HG03064 (cell line): ENCODE data around the gene SYT2.

ENCODE experiments used
- ATAC-seq: cut with Tn5 transposase; IDR thresholded peaks from one replicate; pipeline ENCODE4 v1.9.1; 2021; ENCODE audit warnings: low read depth; ENCODE audit not compliant: unreplicated experiment

Gene SYT2

DNA sequence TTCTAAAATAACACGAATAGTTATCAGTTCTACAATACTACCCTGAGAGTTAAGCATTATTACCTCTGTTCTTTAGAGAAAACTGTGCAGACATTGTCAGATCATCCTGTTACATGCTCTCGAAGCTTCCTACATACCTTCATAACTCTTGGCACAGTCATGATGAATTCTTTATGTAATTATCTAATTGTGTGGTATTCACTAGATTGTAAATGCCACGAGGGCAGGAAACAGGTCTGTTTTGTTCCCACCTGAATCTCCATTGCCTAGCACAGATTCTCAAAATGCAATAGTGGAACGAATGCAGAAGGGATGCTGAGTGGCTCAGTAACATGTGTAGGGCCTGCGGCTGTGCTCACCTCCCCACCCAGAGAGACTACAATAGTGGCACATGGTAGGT lies 3.4 kb downstream of the SYT2 start:
- no peak for ATAC-seq

GRCh38 chr1:202704601-202705000 lies 5.7 kb downstream of the SYT2 start:
- no peak for ATAC-seq

DNA sequence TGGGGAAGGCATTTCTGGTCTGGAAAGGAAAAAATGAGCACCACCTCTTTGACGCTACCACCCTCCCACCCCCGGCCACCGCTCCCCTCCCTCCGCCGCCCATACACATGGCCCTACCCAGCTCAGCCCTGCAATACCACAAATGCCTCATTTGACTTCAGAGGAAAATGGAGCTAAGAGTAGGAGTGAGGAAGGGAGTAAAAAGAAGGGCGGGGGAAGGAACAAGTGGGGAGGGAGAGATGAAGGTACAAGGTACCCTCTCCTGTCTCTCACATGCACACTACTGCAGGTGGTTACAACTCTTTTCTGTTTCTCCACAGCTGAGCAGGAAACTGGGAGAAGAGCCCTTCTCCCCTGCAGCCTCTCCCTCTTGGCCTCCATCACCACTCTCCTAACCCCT lies 7.1 kb downstream of the SYT2 start:
- no peak for ATAC-seq

DNA sequence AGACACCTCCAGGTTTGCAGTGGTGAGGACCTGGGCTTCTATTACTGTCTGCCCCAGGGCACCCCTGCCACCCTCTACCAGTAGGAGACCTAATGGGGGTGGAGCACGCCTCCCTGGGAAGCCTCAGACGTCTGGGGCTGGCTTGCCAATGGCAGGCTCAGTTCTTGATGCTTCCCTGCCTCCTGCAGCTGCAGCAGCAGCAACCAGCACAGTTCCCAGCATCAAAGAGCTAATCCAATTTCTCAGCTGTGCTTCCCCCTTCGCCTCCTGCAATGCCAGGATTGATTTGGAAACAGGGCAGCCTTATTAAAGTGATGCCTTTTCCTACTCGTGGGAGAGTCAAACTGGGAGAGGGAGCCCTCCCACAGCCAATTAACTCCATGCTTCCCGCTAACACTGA lies 8.2 kb downstream of the SYT2 start:
- no peak for ATAC-seq

DNA sequence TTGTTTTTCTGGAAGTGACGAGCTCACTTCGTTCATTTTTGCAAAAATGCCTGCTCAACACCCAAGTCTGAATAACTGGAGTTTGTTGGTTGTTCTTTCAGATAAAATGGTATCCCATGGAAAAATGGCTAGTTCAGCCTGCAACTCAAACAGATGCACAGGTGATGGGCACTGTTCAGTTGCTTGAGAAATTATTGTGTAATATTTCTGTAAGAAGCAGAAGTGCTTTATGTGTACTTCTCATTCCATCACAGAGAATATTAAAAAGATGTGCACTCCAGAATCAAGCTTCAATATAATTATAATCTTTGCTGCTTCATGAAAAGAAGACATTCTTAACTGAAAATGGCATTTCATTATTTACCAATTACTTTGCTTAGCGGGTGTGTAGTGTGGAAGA lies 9.1 kb downstream of the SYT2 start:
- no peak for ATAC-seq

DNA sequence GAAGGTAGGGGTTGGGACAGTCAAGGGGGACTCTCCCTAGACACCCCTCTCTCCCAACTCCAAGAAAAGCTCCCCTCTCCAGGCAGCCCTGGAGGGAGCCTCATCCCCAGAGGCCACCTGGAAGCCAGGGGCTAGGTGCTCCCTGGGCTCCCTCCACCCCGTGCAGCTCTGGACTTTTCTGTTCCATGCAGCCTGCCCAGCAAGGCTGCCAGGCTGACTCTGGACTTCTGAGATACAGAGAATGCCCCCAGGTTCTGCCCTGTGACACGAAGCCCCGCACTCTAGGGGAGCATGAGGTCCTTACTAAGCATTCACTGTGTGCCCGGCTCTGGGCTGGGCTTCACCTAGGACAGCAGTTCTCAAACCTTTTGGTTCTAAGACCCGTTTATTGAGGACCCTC lies 10.2 kb downstream of the SYT2 start:
- ATAC-seq: no peak

DNA sequence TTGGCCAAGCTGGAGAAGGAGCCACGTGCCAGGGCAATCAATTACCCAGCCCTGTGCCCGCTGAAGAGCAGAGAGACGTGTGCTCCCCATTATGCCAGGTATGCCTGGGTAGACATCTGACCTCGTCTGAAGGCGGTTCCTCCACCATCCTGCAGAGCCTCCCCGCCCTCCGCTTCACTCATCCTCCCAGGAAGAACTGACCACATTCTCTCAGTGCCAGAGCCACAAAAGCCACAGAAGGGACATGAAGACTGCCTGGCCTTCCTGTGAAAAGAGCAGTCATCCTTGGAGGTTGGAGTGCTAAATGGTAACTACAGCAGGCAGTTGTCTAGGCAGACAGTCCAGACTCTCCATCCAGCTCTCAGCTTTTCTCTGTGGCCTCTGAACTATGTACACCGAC lies 12.0 kb downstream of the SYT2 start:
- ATAC-seq: no peak

- ATAC-seq: no peak
Measured at GRCh38 chr1:202697038-202697437, 13.2 kb downstream of the SYT2 start.

GRCh38 chr1:202694314-202694713 lies 15.9 kb downstream of the SYT2 start:
- no peak for ATAC-seq

DNA sequence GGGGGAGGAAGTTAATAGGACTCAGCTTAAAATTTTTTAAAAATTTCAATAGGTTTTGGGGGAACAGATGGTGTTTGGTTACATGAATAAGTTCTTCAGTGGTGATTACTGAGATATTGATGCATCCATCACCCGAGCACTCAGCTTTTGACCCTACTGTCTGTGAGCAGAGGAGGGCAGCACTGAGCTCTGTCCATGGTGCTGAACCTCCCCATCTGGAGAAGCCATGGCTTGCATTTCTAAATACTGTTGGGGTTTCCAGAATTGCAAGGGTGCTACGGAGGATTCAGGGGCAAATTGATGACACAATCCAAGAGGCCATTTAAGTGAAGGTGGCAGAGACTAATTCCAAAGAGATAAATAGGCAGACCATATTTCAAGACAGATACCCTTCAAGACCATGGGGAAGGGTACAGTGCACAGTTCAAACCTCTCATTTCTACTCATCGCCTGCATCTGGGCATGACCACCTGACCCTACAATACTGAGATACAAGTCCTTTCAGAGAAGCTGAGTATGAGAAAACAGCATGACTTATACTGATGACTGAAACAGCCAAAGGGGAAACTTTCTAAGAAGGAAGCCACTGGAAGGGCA lies 17.2 kb downstream of the SYT2 start:
- ATAC-seq: no peak

- no peak for ATAC-seq
Measured at GRCh38 chr1:202691816-202692215, 18.4 kb downstream of the SYT2 start.

DNA sequence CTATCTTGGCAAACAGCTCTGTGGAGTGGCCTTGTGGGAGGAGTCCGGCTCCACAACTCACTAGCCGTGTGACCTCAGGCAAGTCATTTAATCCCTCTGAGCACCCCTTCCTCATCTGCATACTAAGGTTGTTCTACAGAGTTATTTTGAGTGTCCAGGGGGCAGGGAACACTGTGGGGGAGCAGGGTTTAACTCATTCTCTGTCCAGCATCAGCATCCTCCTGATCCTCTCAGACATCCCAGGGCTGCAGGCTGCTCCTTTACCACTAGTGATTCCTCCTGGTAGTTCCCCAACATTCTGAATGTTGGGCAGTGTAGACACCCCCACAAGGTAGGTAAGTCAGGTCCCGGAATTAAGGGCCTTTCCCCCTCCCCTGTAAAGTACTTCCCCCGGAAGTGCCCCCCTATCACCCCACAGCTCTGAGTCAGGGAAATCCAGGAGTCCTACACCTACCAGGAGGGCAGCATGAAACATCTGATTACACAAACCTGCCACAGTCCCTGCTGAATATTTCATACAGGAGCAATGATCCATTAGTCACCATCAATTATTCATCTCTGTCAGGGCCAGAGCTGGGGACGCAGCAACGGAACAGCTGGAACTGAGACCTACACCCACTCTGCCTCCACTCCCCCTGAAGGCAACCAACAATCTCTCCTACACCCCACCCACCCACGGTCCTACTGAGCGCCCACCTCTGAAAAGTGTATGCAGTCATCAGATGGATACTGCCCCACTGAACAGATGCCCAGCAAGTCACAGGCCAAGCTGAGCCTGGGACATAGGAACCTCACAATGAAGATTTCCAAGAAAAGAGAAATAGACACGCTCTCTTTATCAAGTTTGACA lies 20.5 kb downstream of the SYT2 start:
- no peak for ATAC-seq

DNA sequence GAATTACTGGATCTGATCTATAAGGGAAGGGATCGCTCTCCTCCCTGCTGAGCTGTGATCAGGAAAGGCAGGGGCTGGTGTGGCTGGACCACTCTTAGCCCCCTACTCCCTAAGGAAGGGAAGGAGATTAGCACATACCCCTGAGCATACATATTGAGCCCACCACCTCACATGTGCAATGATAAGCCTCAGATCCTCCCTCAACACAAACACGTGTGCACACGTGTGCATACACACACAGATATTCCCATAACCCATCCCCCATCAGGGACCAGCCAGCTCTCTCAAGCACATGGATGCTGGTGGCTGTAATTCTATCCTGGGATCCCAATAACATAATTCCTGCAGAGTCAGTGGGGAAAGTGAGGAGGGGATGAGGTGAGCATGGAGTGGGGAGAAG lies 21.2 kb downstream of the SYT2 start:
- ATAC-seq: no peak

DNA sequence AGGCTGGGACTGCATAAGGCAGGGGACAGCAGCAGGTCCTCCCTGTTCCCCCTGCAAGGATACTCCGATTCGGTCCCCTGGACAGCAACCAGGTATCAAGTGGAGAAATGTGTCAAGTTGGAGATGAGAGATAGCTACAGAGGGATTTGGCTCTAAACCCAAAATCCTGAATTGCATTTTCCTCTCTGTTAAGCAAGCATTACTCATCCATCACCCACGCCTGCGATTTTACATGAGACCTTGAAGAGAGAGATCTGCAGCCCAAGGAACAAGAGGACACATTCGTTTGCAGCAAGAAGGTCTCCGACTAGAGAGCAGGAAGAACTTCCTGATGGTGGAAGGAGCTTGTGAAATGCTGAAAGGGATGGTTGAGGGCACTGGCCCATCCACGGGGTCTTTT lies 21.9 kb downstream of the SYT2 start:
- ATAC-seq: no peak

DNA sequence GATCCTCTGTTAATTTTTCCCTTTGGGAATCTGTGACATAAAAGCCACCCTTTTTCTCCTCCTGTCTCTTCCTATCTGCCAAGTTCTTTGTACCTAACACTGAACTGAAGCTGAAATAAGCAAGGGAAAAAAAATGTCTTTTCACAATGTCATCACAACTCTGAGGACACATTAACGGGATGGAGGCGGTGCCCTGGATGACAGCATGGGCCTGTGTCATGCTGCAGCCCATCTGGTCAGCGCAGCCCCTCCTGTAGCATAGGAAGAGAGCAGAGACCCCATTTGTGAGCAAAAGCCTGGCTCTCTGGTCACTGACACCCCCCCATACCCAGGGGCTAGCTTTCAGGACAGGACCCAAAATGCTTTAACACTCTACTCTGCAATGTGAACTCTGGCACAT lies 22.5 kb downstream of the SYT2 start:
- no peak for ATAC-seq

DNA sequence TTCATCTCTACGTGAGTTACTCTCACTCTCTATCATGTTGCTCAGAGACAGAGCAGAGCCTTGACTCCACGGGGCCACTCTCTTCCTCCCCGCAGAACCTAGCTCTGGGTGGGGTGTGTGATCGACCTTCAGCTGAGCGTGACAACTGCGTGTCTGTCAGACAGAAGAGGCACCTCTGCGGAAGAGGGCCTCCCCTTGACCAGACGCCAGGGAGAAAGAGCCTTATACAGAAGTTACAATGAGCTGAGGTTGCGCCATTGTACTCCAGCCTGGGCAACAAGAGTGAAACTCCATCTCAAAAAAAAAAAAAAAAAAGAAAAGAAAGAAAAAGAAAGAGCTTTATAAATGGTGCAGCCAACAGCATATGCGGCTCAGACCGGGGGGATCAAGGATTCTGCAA lies 22.9 kb downstream of the SYT2 start:
- no peak for ATAC-seq

DNA sequence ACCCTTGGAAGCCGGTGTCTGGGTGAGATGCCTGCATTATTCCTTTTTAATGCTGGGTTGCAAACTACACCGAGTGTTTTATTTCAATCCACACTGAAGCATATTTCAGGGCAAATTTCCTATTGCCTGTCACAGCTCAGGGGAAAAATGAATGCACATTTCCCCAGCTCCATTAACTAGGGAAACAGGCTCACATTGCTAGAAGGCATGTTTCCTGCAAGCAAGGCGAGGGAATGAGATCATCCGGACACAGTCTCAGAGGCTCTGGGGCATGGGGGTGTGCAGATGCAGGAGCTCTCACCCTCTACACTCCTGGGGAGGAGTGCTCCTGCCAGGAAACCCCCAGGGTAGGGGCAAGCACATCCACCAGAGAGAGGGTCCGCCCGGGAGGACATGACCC lies 24.6 kb downstream of the SYT2 start:
- ATAC-seq: no peak

DNA sequence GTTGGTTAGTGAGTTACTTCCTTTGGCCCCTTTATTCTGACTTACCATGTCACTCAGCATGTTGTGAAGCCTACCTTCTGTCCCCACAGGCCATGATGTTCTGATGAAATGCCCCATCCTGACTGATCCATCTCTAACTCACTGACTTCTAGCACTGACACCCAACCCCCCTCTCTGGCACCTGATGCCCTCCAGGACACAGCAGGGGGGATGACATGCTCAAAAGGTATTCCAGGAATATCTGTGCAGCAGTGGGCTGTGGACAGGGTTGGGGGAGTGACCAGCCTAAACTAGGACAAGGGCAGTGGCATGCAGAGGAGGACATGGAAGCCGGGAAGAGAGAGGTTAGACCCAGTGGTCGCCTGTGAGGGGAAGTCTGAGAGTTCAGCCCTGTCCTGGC lies 25.5 kb downstream of the SYT2 start:
- ATAC-seq: no peak

GRCh38 chr1:202683029-202683428 lies 27.2 kb downstream of the SYT2 start:
- ATAC-seq: no peak

DNA sequence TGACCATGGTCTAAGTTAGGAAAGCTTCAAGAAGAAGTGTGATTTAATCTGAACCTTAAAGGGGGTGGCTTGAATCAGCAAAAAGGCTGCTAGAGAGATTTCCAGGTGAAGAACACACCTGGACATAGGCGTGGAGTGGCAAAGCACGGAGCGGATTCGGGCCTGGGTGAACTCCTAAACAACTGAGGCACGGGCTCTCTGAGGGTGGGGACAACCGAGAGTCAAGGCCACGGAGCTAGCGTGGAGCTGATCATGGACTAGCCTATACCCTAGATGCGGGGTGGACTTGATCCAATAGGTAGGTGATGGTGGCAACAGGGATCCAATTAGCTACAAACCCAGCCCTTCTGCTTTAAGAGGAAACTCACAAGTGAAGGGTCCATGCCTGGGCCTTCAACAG lies 27.8 kb downstream of the SYT2 start:
- no peak for ATAC-seq

DNA sequence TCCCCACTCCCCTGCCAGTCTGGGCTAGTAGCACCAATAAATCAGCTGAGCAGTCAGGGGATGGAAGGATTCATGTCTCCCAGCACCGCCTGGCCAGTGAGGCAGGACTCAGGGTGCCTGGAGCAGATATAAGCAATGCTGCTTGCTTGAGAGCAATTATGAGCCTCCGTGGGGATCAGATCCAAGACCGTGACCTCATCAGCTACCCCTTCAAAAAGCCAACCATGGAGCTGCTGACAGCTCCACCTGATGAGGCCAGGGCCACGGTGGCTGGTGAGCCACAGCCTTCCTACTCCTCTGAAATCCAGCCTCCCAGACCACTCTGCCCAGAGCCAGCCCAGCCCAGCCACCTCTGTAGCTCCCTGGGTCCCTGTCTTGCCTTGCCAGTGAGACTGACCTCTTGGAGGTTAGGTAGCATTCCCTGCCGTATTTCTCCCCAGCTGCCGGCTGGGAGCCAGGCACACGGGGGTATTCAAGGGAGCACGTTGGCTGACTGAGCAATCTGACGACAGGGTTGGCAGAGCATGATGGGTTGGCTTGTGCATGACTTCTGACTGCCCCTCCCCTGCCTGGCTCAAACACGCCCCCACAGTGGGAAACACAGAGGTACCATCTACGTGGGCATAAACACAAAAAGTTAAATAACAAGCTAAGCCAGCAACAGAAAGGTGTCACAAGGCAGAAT lies 28.4 kb downstream of the SYT2 start:
- ATAC-seq: no peak
